ENCODE results near the gene LEPROT.

The LEPROT gene

GRCh38 chr1:65480684-65481405 lies 60.4 kb downstream of the LEPROT start:
- Histone ChIP-seq H3K27me3 (replicated peaks; ENCODE audit: control insufficient read depth, insufficient read depth, low read length) (no peaks in the 10 kb centered on the region), H3K4me3 (replicated peaks; ENCODE audit: low read depth, low read length) (no peak overlapping the region), H3K36me3 (ENCODE audit: control insufficient read depth, insufficient read depth, low read length) (no peaks in the 10 kb centered on the region)
- no peak for DNase-seq (ENCODE audit: extremely low read depth, insufficient read length)
- TF ChIP-seq CTCF (IDR thresholded peaks at IDR 0.05; ENCODE audit: insufficient read depth, low read length, poor library complexity, severe bottlenecking) = no peak

GRCh38 chr1:65483993-65484754 lies 63.7 kb downstream of the LEPROT start:
- DNase-seq (ENCODE audit: extremely low read depth, insufficient read length) = no peak
- no peaks in the 10 kb centered on the region for H3K27me3 ChIP-seq (replicated peaks; ENCODE audit: control insufficient read depth, insufficient read depth, low read length)
- TF ChIP-seq CTCF (IDR thresholded peaks at IDR 0.05; ENCODE audit: insufficient read depth, low read length, poor library complexity, severe bottlenecking) = no peak
- H3K4me3 ChIP-seq (replicated peaks; ENCODE audit: low read depth, low read length) = no peak overlapping the region
- no peaks in the 10 kb centered on the region for H3K36me3 ChIP-seq (ENCODE audit: control insufficient read depth, insufficient read depth, low read length)

Data from GM06990 (cell line).